GM23338 (cell line): Measurements from ENCODE around the gene SRGAP3. TPM values are rescaled to one million over a fixed set of nuclear protein-coding genes. Genes with fewer than 3 reads are reported as not detected.

Experiments used
- ATAC-seq: fragments of 200-7000 bp; cut with Tn5 transposase; 3 replicates; pipeline ENCODE4 v1.9.1; 2020
- DNase-seq: peaks from one replicate; pipeline ENCODE4 v3.0.0-alpha.2; 2015; ENCODE audit warnings: low spot score
- H2AFZ ChIP-seq: fragments of 200-600 bp; sonication (generic); 2 replicates; pipeline ENCODE4 v1.8.0; 2016; ENCODE audit warnings: antibody characterized with exemption, mild to moderate bottlenecking, moderate library complexity
- H3F3A ChIP-seq: fragments of 200-600 bp; sonication (generic); replicated peaks from 2 replicates; pipeline ENCODE4 v1.8.0; 2017; ENCODE audit warnings: antibody characterized with exemption, mixed run types, low read depth
- H3K27ac ChIP-seq: fragments of 200-600 bp; sonication (generic); 2 replicates; pipeline ENCODE4 v1.6.1; 2016; ENCODE audit warnings: low read depth
- H3K27me3 ChIP-seq: fragments of 200-600 bp; sonication (generic); 2 replicates; pipeline ENCODE4 v1.8.0; 2016; ENCODE audit warnings: mild to moderate bottlenecking, mixed run types, moderate library complexity; ENCODE audit not compliant: insufficient read depth
- H3K36me3 ChIP-seq: fragments of 200-600 bp; sonication (generic); 2 replicates; pipeline ENCODE4 v1.8.0; 2016; ENCODE audit warnings: mild to moderate bottlenecking; ENCODE audit not compliant: insufficient read depth
- H3K4me1 ChIP-seq: fragments of 200-600 bp; sonication (generic); 2 replicates; pipeline ENCODE4 v1.8.0; 2016; ENCODE audit warnings: mild to moderate bottlenecking, moderate library complexity; ENCODE audit not compliant: insufficient read depth
- H3K4me2 ChIP-seq: fragments of 200-600 bp; sonication (generic); 2 replicates; pipeline ENCODE4 v1.7.1; 2017; ENCODE audit warnings: mixed run types
- H3K4me3 ChIP-seq: fragments of 200-600 bp; sonication (generic); 2 replicates; pipeline ENCODE4 v1.6.1; 2016; ENCODE audit warnings: mixed run types
- H3K79me2 ChIP-seq: fragments of 200-600 bp; sonication (generic); replicated peaks from 2 replicates; pipeline ENCODE4 v1.8.0; 2017; ENCODE audit warnings: mild to moderate bottlenecking; ENCODE audit not compliant: insufficient read depth
- H3K9me2 ChIP-seq: fragments of 200-600 bp; sonication (generic); 2 replicates; pipeline ENCODE4 v1.8.0; 2017; ENCODE audit not compliant: insufficient read depth
- H4K20me1 ChIP-seq: fragments of 200-600 bp; sonication (generic); replicated peaks from 2 replicates; pipeline ENCODE4 v1.8.0; 2017; ENCODE audit warnings: mild to moderate bottlenecking; ENCODE audit not compliant: insufficient read depth
- H3K27ac Mint-ChIP-seq: 2 replicates; pipeline ENCODE4 v1.8.0; 2020; ENCODE audit warnings: inconsistent platforms, mild to moderate bottlenecking, moderate library complexity, mixed read lengths
- H3K27me3 Mint-ChIP-seq: 3 replicates; pipeline ENCODE4 v1.8.0; 2022; ENCODE audit warnings: low read depth, mild to moderate bottlenecking, moderate library complexity, mixed read lengths, inconsistent platforms; ENCODE audit not compliant: insufficient read depth, poor library complexity
- H3K36me3 Mint-ChIP-seq: 3 replicates; pipeline ENCODE4 v1.8.0; 2021; ENCODE audit warnings: low read depth, mild to moderate bottlenecking, inconsistent platforms, moderate library complexity, mixed read lengths
- H3K4me1 Mint-ChIP-seq: 3 replicates; pipeline ENCODE4 v1.8.0; 2020; ENCODE audit warnings: mild to moderate bottlenecking, inconsistent platforms, mixed read lengths
- H3K4me3 Mint-ChIP-seq: 3 replicates; pipeline ENCODE4 v1.8.0; 2021; ENCODE audit warnings: moderate library complexity, mild to moderate bottlenecking, inconsistent platforms, mixed read lengths
- H3K9me3 Mint-ChIP-seq: 3 replicates; pipeline ENCODE4 v1.8.0; 2020; ENCODE audit warnings: moderate library complexity, mild to moderate bottlenecking, inconsistent platforms, mixed read lengths
- CREB1 ChIP-seq: fragments of 250-450 bp; sonication (Bioruptor Pico); IDR thresholded peaks from 2 replicates; pipeline ENCODE4 v1.5.0; 2020; ENCODE audit warnings: low read depth, mild to moderate bottlenecking, moderate library complexity
- CTCF ChIP-seq, 2 experiments: fragments of 200-600 bp in 1 of 2; sonication (generic) in 1 of 2; conservative IDR thresholded peaks; 2 replicates each; pipeline versions ENCODE4 v1.5.1 to v1.6.1; 2016 to 2017; ENCODE audit warnings: antibody characterized with exemption in 2 of 2, low read depth in 2 of 2, mild to moderate bottlenecking in 2 of 2, moderate library complexity in 1 of 2
- ETS1 ChIP-seq: IDR thresholded peaks from 2 replicates; pipeline ENCODE4 v1.6.1; 2016; ENCODE audit warnings: antibody characterized with exemption
- EZH2 ChIP-seq: fragments of 200-600 bp; sonication (generic); IDR thresholded peaks from one replicate; pipeline ENCODE4 v1.8.0; 2017; ENCODE audit warnings: antibody characterized with exemption, mild to moderate bottlenecking, low read depth; ENCODE audit not compliant: unreplicated experiment
- EZH2phosphoT487 ChIP-seq: fragments of 200-600 bp; sonication (generic); IDR thresholded peaks from one replicate; pipeline ENCODE4 v1.8.1; 2018; ENCODE audit warnings: antibody characterized with exemption; ENCODE audit not compliant: unreplicated experiment
- JUNB ChIP-seq: IDR thresholded peaks from one replicate; pipeline ENCODE4 v1.6.1; 2016; ENCODE audit warnings: antibody characterized with exemption; ENCODE audit not compliant: unreplicated experiment
- NANOG ChIP-seq: IDR thresholded peaks from 2 replicates; pipeline ENCODE4 v1.6.1; 2016; ENCODE audit warnings: antibody characterized with exemption, borderline replicate concordance
- POLR2AphosphoS5 ChIP-seq: IDR thresholded peaks from 2 replicates; pipeline ENCODE4 v1.6.1; 2016; ENCODE audit warnings: antibody characterized with exemption, low read depth
- REST ChIP-seq: IDR thresholded peaks from one replicate; pipeline ENCODE4 v1.6.1; 2018; ENCODE audit warnings: antibody characterized with exemption; ENCODE audit not compliant: unreplicated experiment
- STAT1 ChIP-seq: IDR thresholded peaks from one replicate; pipeline ENCODE4 v1.6.1; 2016; ENCODE audit warnings: antibody characterized with exemption; ENCODE audit not compliant: unreplicated experiment
- ZNF114 ChIP-seq: fragments of 250-450 bp; sonication (Bioruptor Pico); IDR thresholded peaks from 2 replicates; pipeline ENCODE4 v1.5.0; 2020; ENCODE audit warnings: mild to moderate bottlenecking, moderate library complexity
- ZNF331 ChIP-seq: fragments of 250-450 bp; sonication (Bioruptor Pico); IDR thresholded peaks from 2 replicates; pipeline ENCODE4 v1.5.0; 2020; ENCODE audit warnings: low read depth, mild to moderate bottlenecking, moderate library complexity
- polyA plus RNA-seq: library from polyadenylated mRNA; unstranded; fragments of >200 nt; fragmentation: Nextera tagmentation; extraction: Ambion mirVana; gene quantifications from 2 replicates; pipeline ENCODE4 v1.2.1, GENCODE V29; 2016
- total RNA-seq: library from RNA; depleted of rRNA; stranded (reverse); fragments of >200 nt; shearing (Covaris generic); gene quantifications from 2 replicates; pipeline ENCODE4 v1.2.3, GENCODE V29; 2014

Gene SRGAP3
- total and polyA plus RNA-seq, 2 experiments from 2014 or later, result 6.4 to 9.4 TPM

- TF ChIP-seq REST, result no peak
- no peak for TF ChIP-seq CTCF (conservative IDR thresholded peaks at IDR 0.05; ENCODE audit: low read depth in 2 of 2)
- no peak for TF ChIP-seq JUNB
- TF ChIP-seq ZNF331 (CRISPR knock-in tag), result no peak
- TF ChIP-seq EZH2, result no peak
- no peak for TF ChIP-seq ETS1
- TF ChIP-seq NANOG, result no peak
- no peak for TF ChIP-seq POLR2AphosphoS5
Observed at GRCh38 chr3:9207116-9207763, 42.2 kb downstream of the SRGAP3 start (continued).

GRCh38 chr3:9206287-9206686 lies 43.2 kb downstream of the SRGAP3 start:
- H3K9me3 Mint-ChIP-seq, result no peaks in the 10 kb centered on the region
- H3K27me3 Mint-ChIP-seq, result peaks cover 6% of the 10 kb centered on the region
- H3K4me1 Mint-ChIP-seq, result peaks cover 23% of the 10 kb centered on the region
- Histone ChIP-seq H3K4me1 (peaks cover 17% of the 10 kb centered on the region), H3K27ac (no peak overlapping the region), H3K27me3 (no peaks in the 10 kb centered on the region), H3K36me3 (no peaks in the 10 kb centered on the region), H3K9me2 (peaks cover 13% of the 10 kb centered on the region; the same call in 1 of the 2 replicates), H3F3A (no peaks in the 10 kb centered on the region), H4K20me1 (no peaks in the 10 kb centered on the region), H3K4me2 (no peak overlapping the region), H3K4me3 (no peak overlapping the region), H3K79me2 (no peaks in the 10 kb centered on the region), H2AFZ (no peak overlapping the region)
- H3K4me3 Mint-ChIP-seq, result no peak overlapping the region
- no peak overlapping the region for H3K27ac Mint-ChIP-seq
- ATAC-seq (no peak), DNase-seq (no peak)
- H3K36me3 Mint-ChIP-seq, result no peaks in the 10 kb centered on the region
- TF ChIP-seq STAT1, result no peak
- no peak for TF ChIP-seq NANOG
- TF ChIP-seq POLR2AphosphoS5, result no peak
- no peak for TF ChIP-seq EZH2phosphoT487
- no peak for TF ChIP-seq ETS1
- TF ChIP-seq CREB1 (CRISPR knock-in tag), result no peak
- TF ChIP-seq EZH2, result no peak
- no peak for TF ChIP-seq ZNF331 (CRISPR knock-in tag)
- TF ChIP-seq ZNF114, result no peak
- no peak for TF ChIP-seq JUNB
